ENCODE data around the gene SLC43A3. TPM values are rescaled to one million over a fixed set of nuclear protein-coding genes. Genes with fewer than 3 reads are reported as not detected.

Gene SLC43A3
- total RNA-seq, 2 experiments from 2014 or later, result 41.3 to 62.1 TPM

DNA sequence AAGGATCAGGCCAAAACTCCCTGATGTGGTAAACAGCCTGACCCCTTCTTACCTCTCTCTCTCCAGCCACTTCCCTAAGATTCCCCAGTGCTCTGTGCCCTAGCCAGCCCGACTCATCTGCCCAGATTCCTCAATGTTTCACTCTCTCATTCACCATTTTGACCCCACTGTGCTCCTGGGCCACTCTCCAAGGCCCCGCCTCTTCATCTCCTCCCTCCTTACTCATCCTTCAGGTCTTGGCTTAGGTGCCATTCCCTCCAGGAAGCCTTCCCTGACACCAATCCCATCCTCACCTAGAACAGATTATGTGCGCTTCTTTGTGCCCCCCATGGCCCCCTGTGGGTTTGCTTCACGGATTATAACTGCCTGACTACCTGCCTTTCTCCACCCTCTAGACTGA lies 13.2 kb downstream of the SLC43A3 start:
- no TSS peak for BruUV-seq (replicated peaks)

DNA sequence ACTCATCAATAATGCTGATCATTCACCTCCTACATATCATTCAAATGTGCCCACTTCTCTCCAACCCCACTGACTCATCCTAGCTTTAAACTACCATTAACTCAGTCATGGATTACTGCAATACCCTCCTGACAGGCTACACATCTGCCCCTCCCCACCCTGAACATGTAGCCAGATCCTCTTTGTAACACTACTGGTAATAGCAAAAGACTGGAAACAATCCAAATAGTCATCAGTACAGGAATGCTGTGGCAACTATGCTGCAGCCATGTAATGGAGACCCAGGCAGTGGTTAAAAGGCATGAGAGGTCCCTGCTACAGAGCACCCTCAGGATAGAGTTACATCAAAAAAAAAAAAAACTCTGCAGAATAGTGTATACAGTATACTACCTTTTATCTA lies 16.6 kb downstream of the SLC43A3 start:
- no peak overlapping the region for H3K4me2 ChIP-seq (ENCODE audit: low read length)
- peaks cover 92% of the 10 kb centered on the region for H3K36me3 ChIP-seq (ENCODE audit: insufficient read depth, low read length)
- ChIA-PET CTCF (ENCODE audit: unreplicated experiment) (no interaction called here), POLR2A (no interaction called here)
- no peaks in the 10 kb centered on the region for H3K9me3 ChIP-seq (ENCODE audit: low read length)
- no peak overlapping the region for H2AFZ ChIP-seq (ENCODE audit: low read length)
- no peaks in the 10 kb centered on the region for H4K20me1 ChIP-seq (ENCODE audit: insufficient read depth, low read length)
- TF ChIP-seq EZH2phosphoT487 (IDR thresholded peaks at IDR 0.05; ENCODE audit: borderline replicate concordance, low read depth, low read length), result no peak
- TF ChIP-seq, protein P1, sequence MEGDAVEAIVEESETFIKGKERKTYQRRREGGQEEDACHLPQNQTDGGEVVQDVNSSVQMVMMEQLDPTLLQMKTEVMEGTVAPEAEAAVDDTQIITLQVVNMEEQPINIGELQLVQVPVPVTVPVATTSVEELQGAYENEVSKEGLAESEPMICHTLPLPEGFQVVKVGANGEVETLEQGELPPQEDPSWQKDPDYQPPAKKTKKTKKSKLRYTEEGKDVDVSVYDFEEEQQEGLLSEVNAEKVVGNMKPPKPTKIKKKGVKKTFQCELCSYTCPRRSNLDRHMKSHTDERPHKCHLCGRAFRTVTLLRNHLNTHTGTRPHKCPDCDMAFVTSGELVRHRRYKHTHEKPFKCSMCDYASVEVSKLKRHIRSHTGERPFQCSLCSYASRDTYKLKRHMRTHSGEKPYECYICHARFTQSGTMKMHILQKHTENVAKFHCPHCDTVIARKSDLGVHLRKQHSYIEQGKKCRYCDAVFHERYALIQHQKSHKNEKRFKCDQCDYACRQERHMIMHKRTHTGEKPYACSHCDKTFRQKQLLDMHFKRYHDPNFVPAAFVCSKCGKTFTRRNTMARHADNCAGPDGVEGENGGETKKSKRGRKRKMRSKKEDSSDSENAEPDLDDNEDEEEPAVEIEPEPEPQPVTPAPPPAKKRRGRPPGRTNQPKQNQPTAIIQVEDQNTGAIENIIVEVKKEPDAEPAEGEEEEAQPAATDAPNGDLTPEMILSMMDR (conservative IDR thresholded peaks at IDR 0.05; ENCODE audit: low read length), result no peak
- DNase-seq (ENCODE audit: low spot score), result no peak
- H3K9me2 ChIP-seq (ENCODE audit: insufficient read depth, low read length), result no peaks in the 10 kb centered on the region
- H3K4me1 ChIP-seq (ENCODE audit: insufficient read depth, low read length, poor library complexity, severe bottlenecking), result no peaks in the 10 kb centered on the region
- H3K79me2 ChIP-seq (ENCODE audit: insufficient read depth, low read depth, low read length), result no peaks in the 10 kb centered on the region
- H3K27ac ChIP-seq (ENCODE audit: low read depth, low read length, poor library complexity, severe bottlenecking), result no peak overlapping the region
- H3K4me3 ChIP-seq (ENCODE audit: low read depth, low read length, poor library complexity, severe bottlenecking), result no peak overlapping the region
- intact Hi-C loops (cut with micrococcal nuclease; ENCODE audit: unreplicated experiment), result no loop called here
- BruUV-seq (replicated peaks), result no TSS peak

More for the DNA sequence above, 13.2 kb downstream of the SLC43A3 start:
- ChIA-PET CTCF (ENCODE audit: unreplicated experiment) (no interaction called here), POLR2A (no interaction called here)
- no peaks in the 10 kb centered on the region for H3K9me2 ChIP-seq (ENCODE audit: insufficient read depth, low read length)
- no peaks in the 10 kb centered on the region for H3K4me1 ChIP-seq (ENCODE audit: insufficient read depth, low read length, poor library complexity, severe bottlenecking)
- TF ChIP-seq, protein P1 (conservative IDR thresholded peaks at IDR 0.05; ENCODE audit: low read length), result no peak
- no peak for TF ChIP-seq EZH2phosphoT487 (IDR thresholded peaks at IDR 0.05; ENCODE audit: borderline replicate concordance, low read depth, low read length)
- H3K4me3 ChIP-seq (ENCODE audit: low read depth, low read length, poor library complexity, severe bottlenecking), result no peak overlapping the region
- no peaks in the 10 kb centered on the region for H3K79me2 ChIP-seq (ENCODE audit: insufficient read depth, low read depth, low read length)
- H3K9me3 ChIP-seq (ENCODE audit: low read length), result no peaks in the 10 kb centered on the region
- peaks cover 96% of the 10 kb centered on the region for H3K36me3 ChIP-seq (ENCODE audit: insufficient read depth, low read length)
- H3K4me2 ChIP-seq (ENCODE audit: low read length), result no peak overlapping the region
- H3K27ac ChIP-seq (ENCODE audit: low read depth, low read length, poor library complexity, severe bottlenecking), result no peak overlapping the region
- H4K20me1 ChIP-seq (ENCODE audit: insufficient read depth, low read length), result no peaks in the 10 kb centered on the region
- no peak overlapping the region for H2AFZ ChIP-seq (ENCODE audit: low read length)
- no peak for DNase-seq (ENCODE audit: low spot score)
- intact Hi-C loops (cut with micrococcal nuclease; ENCODE audit: unreplicated experiment), result no loop called here

DNA sequence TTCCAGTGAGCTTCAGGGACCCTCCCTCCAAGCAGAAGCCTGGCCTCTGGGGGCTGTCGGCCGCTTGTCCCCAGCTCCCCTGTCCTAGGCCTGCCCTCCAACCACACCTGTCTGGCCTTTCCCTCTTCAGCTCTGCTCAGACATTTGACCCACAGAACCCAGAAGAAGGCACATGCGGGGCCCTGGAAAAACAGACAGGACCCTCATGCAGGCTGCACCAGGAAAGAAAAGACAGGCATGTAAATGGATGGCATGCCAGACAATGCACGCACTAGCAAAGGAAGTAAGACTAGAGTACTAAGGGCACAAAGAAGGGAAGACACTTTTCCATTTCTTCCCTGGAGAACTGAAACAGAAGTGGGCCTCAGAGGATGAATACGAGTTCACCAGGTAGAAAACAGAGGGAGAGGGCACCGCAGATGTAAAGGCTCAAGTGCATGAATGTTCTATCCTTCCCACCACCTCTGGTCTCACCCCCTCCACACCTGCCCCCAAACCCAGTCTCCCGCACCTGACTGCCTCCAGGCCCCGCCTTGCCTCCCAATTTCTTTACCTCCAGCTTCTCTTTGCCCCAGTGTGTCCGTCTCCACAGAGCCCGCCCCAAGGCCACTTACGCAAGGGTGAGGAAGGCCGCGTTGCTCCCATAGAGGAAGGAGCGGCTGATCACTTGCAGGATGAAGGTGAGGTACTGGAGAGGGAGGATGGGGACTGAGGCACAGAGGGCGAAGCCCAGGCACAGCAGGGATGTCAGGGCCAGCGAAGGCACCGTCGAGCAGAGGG lies 17.4 kb downstream of the SLC43A3 start:
- ChIA-PET POLR2A (interaction anchor here (0.6 kb wide), 1 partner anchor 44 kb away, joined by 3 read pairs; no protein-coding TSS in a partner anchor), CTCF (ENCODE audit: unreplicated experiment) (no interaction called here)
- H3K4me3 ChIP-seq (ENCODE audit: low read depth, low read length, poor library complexity, severe bottlenecking), result no peak overlapping the region
- H2AFZ ChIP-seq (ENCODE audit: low read length), result no peak overlapping the region
- peaks cover 87% of the 10 kb centered on the region for H3K36me3 ChIP-seq (ENCODE audit: insufficient read depth, low read length)
- no peak overlapping the region for H3K27ac ChIP-seq (ENCODE audit: low read depth, low read length, poor library complexity, severe bottlenecking)
- H4K20me1 ChIP-seq (ENCODE audit: insufficient read depth, low read length), result no peaks in the 10 kb centered on the region
- H3K4me2 ChIP-seq (ENCODE audit: low read length), result no peak overlapping the region
- no peak for TF ChIP-seq EZH2phosphoT487 (IDR thresholded peaks at IDR 0.05; ENCODE audit: borderline replicate concordance, low read depth, low read length)
- TF ChIP-seq, protein P1 (conservative IDR thresholded peaks at IDR 0.05; ENCODE audit: low read length), result no peak
- intact Hi-C loops (cut with micrococcal nuclease; ENCODE audit: unreplicated experiment), result no loop called here
- BruUV-seq (replicated peaks), result no TSS peak
- H3K9me3 ChIP-seq (ENCODE audit: low read length), result no peaks in the 10 kb centered on the region
- H3K4me1 ChIP-seq (ENCODE audit: insufficient read depth, low read length, poor library complexity, severe bottlenecking), result no peaks in the 10 kb centered on the region
- H3K79me2 ChIP-seq (ENCODE audit: insufficient read depth, low read depth, low read length), result no peaks in the 10 kb centered on the region
- no peaks in the 10 kb centered on the region for H3K9me2 ChIP-seq (ENCODE audit: insufficient read depth, low read length)
- DNase-seq (ENCODE audit: low spot score), result no peak
